ENCODE data around the gene GPR155. TPM values are rescaled to one million over a fixed set of nuclear protein-coding genes. Genes with fewer than 3 reads are reported as not detected.
A peak's percentile ranks its signal among the peaks of the same experiment; 100 is the strongest.

The GPR155 gene
- total and polyA plus RNA-seq, 9 of the 15 experiments (the other 6 are each of a cell fraction or from before 2014, with no cell fraction given), result 0.04 to 0.40 (median 0.11) TPM; not detected in 1

- WGBS (ENCODE audit: insufficient coverage, low coverage, missing lambda C conversion rate), result 0% methylated on average over 4 of the region's 4 CpGs
- intact Hi-C loops (cut with micrococcal nuclease) (loop anchor here (10.0 kb wide), 1 partner anchor 519 kb away; no protein-coding TSS in a partner anchor), in situ Hi-C loops (cut with MboI) (loop anchor here (10.0 kb wide), 1 partner anchor 229 kb away; no protein-coding TSS in a partner anchor)
- ATAC-seq, result peak; percentile 67
- Histone ChIP-seq H3K9me3 (replicated peaks; ENCODE audit: control insufficient read depth, insufficient read depth, low read depth, low read length) (no peaks in the 10 kb centered on the region), H3K4me2 (ENCODE audit: insufficient read depth, low read length) (no peak overlapping the region), H3K9me1 (ENCODE audit: control insufficient read depth, insufficient read depth, low read length) (no peaks in the 10 kb centered on the region), H3K27ac (ENCODE audit: extremely low read depth, low read depth, low read length) (no peak overlapping the region), H3K4me3 (no peak overlapping the region), H3K27me3 (ENCODE audit: control insufficient read depth in 2 of 2, insufficient read depth in 2 of 2, low read length in 2 of 2) (peaks cover 8 to 9% of the 10 kb centered on the region in 2 experiments), H4K20me1 (replicated peaks; ENCODE audit: control insufficient read depth, insufficient read depth, low read length) (no peaks in the 10 kb centered on the region), H3K4me1 (replicated peaks in 1 of 2; ENCODE audit: control insufficient read depth in 2 of 2, insufficient read depth in 2 of 2, low read length in 2 of 2) (no peaks in the 10 kb centered on the region), H3K79me2 (ENCODE audit: control insufficient read depth, insufficient read depth, low read length) (no peaks in the 10 kb centered on the region), H3K9ac (ENCODE audit: insufficient read depth in 1 of 2, low read depth in 2 of 2, low read length in 2 of 2) (no peak overlapping the region), H3K36me3 (ENCODE audit: control insufficient read depth, insufficient read depth, low read length) (no peaks in the 10 kb centered on the region), H2AFZ (ENCODE audit: low read depth, low read length) (no peak overlapping the region)
- no TSS peak for BruUV-seq (replicated peaks)
- POLR2A ChIA-PET, result interaction anchor here (0.6 to 1.1 kb wide), 2 partner anchors 13 to 594 kb away, joined by 3 read pairs; no protein-coding TSS in a partner anchor
- peak; percentile 61 for FAIRE-seq
- peak in 2 of 4 experiments; percentile 14 to 15 for DNase-seq (ENCODE audit: extremely low read depth in 1 of 4, low spot score in 3 of 4)
- CTCF ChIA-PET (ENCODE audit: low intra/inter-chr PET ratio), result interaction anchor here (1.6 kb wide), 1 partner anchor 57 kb away, joined by 8 read pairs; no protein-coding TSS in a partner anchor
- TF ChIP-seq ETV5 (CRISPR knock-in tag; IDR thresholded peaks at IDR 0.05; ENCODE audit: low read depth) (no peak), ATF3 (IDR thresholded peaks at IDR 0.05) (no peak), ATF3 (CRISPR knock-in tag; conservative IDR thresholded peaks at IDR 0.05) (no peak), USF2 (CRISPR knock-in tag; IDR thresholded peaks at IDR 0.05) (peak; percentile 56), SMARCC2 (IDR thresholded peaks at IDR 0.05; ENCODE audit: low read depth) (no peak), ZNF175 (CRISPR knock-in tag; IDR thresholded peaks at IDR 0.05; ENCODE audit: low read depth) (no peak), ZHX1 (conservative IDR thresholded peaks at IDR 0.05; ENCODE audit: low read length) (no peak), PHB (CRISPR knock-in tag; IDR thresholded peaks at IDR 0.05) (no peak), POLR3A (IDR thresholded peaks at IDR 0.05; ENCODE audit: borderline replicate concordance, extremely low read depth, insufficient read depth, insufficient read length) (no peak), SMAD1 (IDR thresholded peaks at IDR 0.05; ENCODE audit: low read depth, low read length, partially characterized antibody) (no peak), RAD21 (CRISPR knock-in tag; conservative IDR thresholded peaks at IDR 0.05 in 1 of 2, IDR thresholded peaks at IDR 0.05 in 1 of 2) (peak; percentile 35 to 61), RB1 (IDR thresholded peaks at IDR 0.05; ENCODE audit: low read depth) (peak; percentile 24; the same call in 1 of the 2 replicates), BRF1 (IDR thresholded peaks at IDR 0.05; ENCODE audit: borderline replicate concordance, extremely low read depth, insufficient read length) (no peak), MCM7 (IDR thresholded peaks at IDR 0.05) (no peak), TBL1XR1 (IDR thresholded peaks at IDR 0.05; ENCODE audit: low read length in 2 of 2) (no peak), ELF4 (CRISPR knock-in tag; IDR thresholded peaks at IDR 0.05) (no peak), FOSL1 (tag; conservative IDR thresholded peaks at IDR 0.05) (no peak), L3MBTL2 (IDR thresholded peaks at IDR 0.05) (peak; percentile 57), ZNF764 (CRISPR knock-in tag; IDR thresholded peaks at IDR 0.05; ENCODE audit: low read depth) (no peak)
Observed at GRCh38 chr2:174465327-174465726, 21.5 kb downstream of the GPR155 start.

Measured in K562 (cell line).